Testis (tissue), 3 donors: ENCODE data around the gene ERC2. TPM values are rescaled to one million over a fixed set of nuclear protein-coding genes. Genes with fewer than 3 reads are reported as not detected.

Source experiments
- DNase-seq: peaks from one replicate; pipeline ENCODE4 v3.0.0-alpha.2; 2019
- H3K27ac ChIP-seq, 2 donors: fragments of 200-600 bp; sonication (generic); one replicate each; pipeline ENCODE4 v1.5.1; 2019
- H3K27me3 ChIP-seq: fragments of 200-600 bp; sonication (generic); one replicate; pipeline ENCODE4 v1.5.1; 2019
- H3K36me3 ChIP-seq: fragments of 200-600 bp; sonication (generic); one replicate; pipeline ENCODE4 v1.5.1; 2017; ENCODE audit warnings: low read depth; ENCODE audit errors: missing control alignments
- H3K4me1 ChIP-seq: fragments of 200-600 bp; sonication (generic); one replicate; pipeline ENCODE4 v1.5.1; 2019
- H3K4me3 ChIP-seq, 2 donors: fragments of 200-600 bp; sonication (generic); one replicate each; pipeline ENCODE4 v1.5.1; 2017 to 2019
- H3K9me3 ChIP-seq: fragments of 200-600 bp; sonication (generic); one replicate; pipeline ENCODE4 v1.5.1; 2017
- CTCF ChIP-seq, 3 experiments: fragments of 450-650 bp in 2 of 3; fragments of 200-600 bp in 1 of 3; sonication (generic) in 1 of 3; IDR thresholded peaks; one replicate each; pipeline ENCODE4 v1.5.1; 2016 to 2019; ENCODE audit warnings: antibody characterized with exemption in 3 of 3, mild to moderate bottlenecking in 2 of 3, moderate library complexity in 1 of 3
- POLR2A ChIP-seq: fragments of 450-650 bp; IDR thresholded peaks from one replicate; pipeline ENCODE4 v1.6.1; 2017; ENCODE audit warnings: antibody characterized with exemption, mild to moderate bottlenecking, moderate library complexity
- WGBS, 2 donors: methylation state at CpG; one replicate each; pipeline ENCODE4 v1.1.5; 2018; 5-methylcytosine and 5-hydroxymethylcytosine counted together
- intact Hi-C: fragments of 100-400 bp; cut with DNase I; formaldehyde crosslinking; loops from one replicate; pipeline ENCODE4 v1.15.1; 2023; ENCODE audit warnings: low total_unique reads
- polyA plus RNA-seq: library from polyadenylated mRNA; stranded (reverse); fragments of 350-450 nt; fragmentation: Illumina TruSeq; extraction: RNeasy Lipid Tissue Mini Kit (QIAGEN cat#74804); gene quantifications from one replicate; pipeline ENCODE4 v1.2.3, GENCODE V29; 2014; ENCODE audit warnings: low read depth, low replicate concordance; ENCODE audit not compliant: insufficient read depth
- total RNA-seq, 2 donors: library from RNA; depleted of rRNA; stranded (reverse); fragments of >200 nt; gene quantifications; one replicate each; pipeline ENCODE4 v1.2.3, GENCODE V29; 2016

Gene ERC2
- total and polyA plus RNA-seq, 3 donors from 2014 or later: 1.9 to 6.1 (median 5.9) TPM

DNA sequence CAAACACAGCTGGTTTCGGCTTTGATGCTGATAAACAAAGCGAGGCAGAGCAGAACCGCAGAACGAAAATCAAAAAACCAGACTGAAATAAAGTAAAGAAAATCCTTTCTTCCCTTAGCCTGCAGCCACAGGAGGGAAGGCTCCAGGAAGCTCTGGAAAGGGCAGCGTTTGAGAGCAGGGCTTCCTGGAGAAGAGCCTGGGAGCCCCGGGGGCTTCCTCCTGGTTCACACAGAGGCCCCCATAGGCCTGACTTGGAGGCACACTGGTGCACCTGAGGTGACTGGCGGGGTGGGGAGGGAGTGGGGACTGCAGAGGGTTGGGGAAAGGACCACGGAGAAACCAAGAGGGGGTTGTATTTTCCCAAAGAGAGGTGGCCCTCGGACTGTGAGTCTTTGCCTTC, 882.4 kb downstream of the ERC2 start:
- H3K9me3 ChIP-seq: no peaks in the 10 kb centered on the region
- no peak overlapping the region for H3K4me3 ChIP-seq
- no peak for DNase-seq
- H3K27me3 ChIP-seq: no peaks in the 10 kb centered on the region
- H3K4me1 ChIP-seq: no peaks in the 10 kb centered on the region
- H3K27ac ChIP-seq: no peak overlapping the region
- 57 to 60% methylated on average over 9 of the region's 9 CpGs for WGBS, 2 donors
- TF ChIP-seq POLR2A (no peak), CTCF (IDR thresholded peaks at IDR 0.05) (no peak)
- no peaks in the 10 kb centered on the region for H3K36me3 ChIP-seq
- intact Hi-C loops: no loop called here

DNA sequence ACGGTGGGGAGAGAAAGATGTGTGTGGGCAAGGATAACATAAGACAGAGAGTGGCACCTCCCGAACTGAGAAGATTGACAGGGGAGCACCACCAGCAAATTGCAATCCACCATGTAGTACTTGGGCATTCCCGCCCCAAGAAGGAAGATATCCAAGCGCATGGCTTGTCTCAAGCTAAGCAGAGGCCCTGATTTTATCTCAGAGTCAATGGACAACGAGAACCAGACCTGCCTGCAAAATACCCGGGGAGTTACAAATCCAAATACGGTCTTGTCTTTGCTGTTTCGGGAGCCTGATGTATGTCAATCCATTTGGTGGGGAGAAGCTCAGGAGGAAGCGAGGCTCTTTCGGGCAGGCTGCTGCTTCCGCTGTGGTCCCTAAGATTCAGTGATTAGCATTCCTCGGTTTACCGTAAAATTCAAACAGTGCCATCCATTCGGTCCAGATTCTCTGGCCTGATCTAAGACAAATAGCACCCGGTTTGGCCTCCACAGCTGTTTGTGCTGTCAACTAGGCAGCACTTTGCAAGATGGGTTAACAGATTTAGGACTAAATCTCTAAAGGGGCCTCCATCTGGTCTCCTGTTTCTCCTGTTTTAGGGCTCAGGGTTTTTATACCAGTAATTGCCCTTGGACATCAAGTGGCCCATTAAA, 883.4 kb downstream of the ERC2 start:
- 81 to 96% methylated on average over 14 to 15 of the region's 15 CpGs for WGBS, 2 donors

DNA sequence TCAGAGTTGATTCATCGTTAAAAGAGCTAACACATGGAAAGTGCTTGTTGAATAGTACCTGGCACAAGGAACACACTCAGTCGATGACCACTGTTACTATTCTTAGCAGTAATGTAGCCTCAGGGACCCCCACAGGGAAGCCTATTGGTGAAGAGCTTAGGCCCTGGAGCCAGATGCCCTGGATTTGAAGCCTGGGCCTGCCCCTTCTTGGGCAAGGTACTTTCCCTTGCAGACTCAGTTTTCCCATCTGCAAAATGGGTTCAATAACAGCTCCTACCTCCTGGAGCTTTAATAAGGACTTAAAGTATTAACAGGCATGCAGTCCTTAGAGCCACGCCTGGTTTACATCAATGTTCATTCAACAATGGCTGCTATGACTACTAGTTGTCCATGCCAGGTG, 884.2 kb downstream of the ERC2 start:
- Histone ChIP-seq H3K9me3 (no peaks in the 10 kb centered on the region), H3K36me3 (no peaks in the 10 kb centered on the region), H3K27me3 (no peaks in the 10 kb centered on the region), H3K4me1 (no peaks in the 10 kb centered on the region), H3K4me3 (no peak overlapping the region), H3K27ac (no peak overlapping the region)
- TF ChIP-seq CTCF (IDR thresholded peaks at IDR 0.05) (no peak), POLR2A (no peak)
- intact Hi-C loops: no loop called here
- 93 to 100% methylated on average over 3 of the region's 3 CpGs for WGBS, 2 donors
- no peak for DNase-seq

More for the DNA sequence above, 883.4 kb downstream of the ERC2 start:
- H3K27ac ChIP-seq: no peak overlapping the region
- intact Hi-C loops: no loop called here
- H3K4me3 ChIP-seq: no peak overlapping the region
- H3K27me3 ChIP-seq: no peaks in the 10 kb centered on the region
- no peaks in the 10 kb centered on the region for H3K36me3 ChIP-seq
- H3K4me1 ChIP-seq: no peaks in the 10 kb centered on the region
- H3K9me3 ChIP-seq: no peaks in the 10 kb centered on the region
- DNase-seq: no peak
- no peak for TF ChIP-seq POLR2A
- no peak for TF ChIP-seq CTCF (IDR thresholded peaks at IDR 0.05)

GRCh38 chr3:55583475-55583874, 884.8 kb downstream of the ERC2 start:
- Histone ChIP-seq H3K9me3 (no peaks in the 10 kb centered on the region), H3K4me1 (no peaks in the 10 kb centered on the region), H3K36me3 (no peaks in the 10 kb centered on the region), H3K4me3 (no peak overlapping the region), H3K27ac (no peak overlapping the region), H3K27me3 (no peaks in the 10 kb centered on the region)
- intact Hi-C loops: no loop called here
- no peak for DNase-seq
- WGBS, 2 donors: 74 to 91% methylated on average over 3 of the region's 3 CpGs
- no peak for TF ChIP-seq POLR2A
- TF ChIP-seq CTCF (IDR thresholded peaks at IDR 0.05): no peak

GRCh38 chr3:55579496-55579895, 888.8 kb downstream of the ERC2 start:
- no peak overlapping the region for H3K4me3 ChIP-seq
- H3K36me3 ChIP-seq: no peaks in the 10 kb centered on the region
- TF ChIP-seq POLR2A: no peak
- H3K27ac ChIP-seq: no peak overlapping the region
- no peaks in the 10 kb centered on the region for H3K27me3 ChIP-seq
- WGBS, 2 donors: 44 to 69% methylated on average over 8 of the region's 8 CpGs
- intact Hi-C loops: no loop called here
- H3K4me1 ChIP-seq: no peaks in the 10 kb centered on the region
- no peak for DNase-seq
- no peaks in the 10 kb centered on the region for H3K9me3 ChIP-seq
